ENCODE measurements around the gene FNTB. TPM values are rescaled to one million over a fixed set of nuclear protein-coding genes. Genes with fewer than 3 reads are reported as not detected.
A peak's percentile ranks its signal among the peaks of the same experiment; 100 is the strongest.

FNTB gene
- total RNA-seq, 1 experiment from 2014 or later: 20.7 TPM

DNA sequence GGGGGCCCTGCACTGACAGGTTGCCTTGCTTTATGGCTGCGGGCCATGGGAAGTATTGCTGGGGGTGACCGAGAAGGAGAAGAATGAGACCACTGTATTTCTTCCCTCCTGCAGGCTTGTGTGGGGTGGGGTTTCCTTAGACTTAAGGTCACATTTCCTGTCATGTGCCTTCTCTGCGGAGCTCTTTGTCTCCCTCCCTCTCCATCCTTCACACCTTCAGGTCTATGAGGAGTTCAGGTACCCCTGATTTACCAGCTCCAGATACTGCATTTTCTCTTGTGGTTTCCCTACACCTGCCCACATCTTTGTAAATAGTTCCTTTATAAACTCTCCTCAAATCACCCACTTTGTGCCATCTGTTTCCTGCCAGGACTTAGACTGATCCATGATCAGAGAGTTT, 3.6 kb downstream of the FNTB start:
- peak overlapping the region in 1 of 3 experiments; percentile 5; a peak in 1 of 7 replicates for H3K27ac Mint-ChIP-seq
- peaks cover 10% of the 10 kb centered on the region for H3K27me3 Mint-ChIP-seq (ENCODE audit: low read depth)
- H4K8ac ChIP-seq (replicated peaks; ENCODE audit: insufficient read length, low read depth, low read length): no peak overlapping the region
- H3K18ac ChIP-seq (ENCODE audit: insufficient read length, low read depth, low read length): no peak overlapping the region
- no peak for DNase-seq
- no peak overlapping the region for H2BK20ac ChIP-seq (ENCODE audit: low read depth, low read length, poor library complexity, severe bottlenecking)
- peaks cover 4 to 15% of the 10 kb centered on the region in 2 experiments; a peak in 3 of 4 replicates for H3K4me1 Mint-ChIP-seq
- no peaks in the 10 kb centered on the region for H3K79me1 ChIP-seq (ENCODE audit: insufficient read depth, low read depth, low read length, poor library complexity, severe bottlenecking)
- no peak overlapping the region for H3T11ph ChIP-seq (ENCODE audit: low read length)
- H3K27ac ChIP-seq (ENCODE audit: insufficient read length, low read depth, low read length): no peak overlapping the region
- H3K4me3 Mint-ChIP-seq: no peak overlapping the region
- no peaks in the 10 kb centered on the region for H3K27me3 ChIP-seq (ENCODE audit: insufficient read depth, low read length)
- H2BK15ac ChIP-seq (ENCODE audit: low read depth, low read length): no peak overlapping the region
- H3K23ac ChIP-seq (ENCODE audit: insufficient read length, low read depth, low read length): no peak overlapping the region
- no peak overlapping the region for H2BK5ac ChIP-seq (ENCODE audit: insufficient read length, low read length)
- H3K4me1 ChIP-seq (ENCODE audit: insufficient read depth, low read length): 0 out of 2 replicates have a peak, but pooled peaks cover 2% of the 10 kb centered on the region
- H3K9ac ChIP-seq (ENCODE audit: extremely low read depth, insufficient read length, low read length): no peak overlapping the region
- H3K56ac ChIP-seq (ENCODE audit: insufficient read length, low read depth, low read length): no peak overlapping the region
- H3K14ac ChIP-seq (ENCODE audit: insufficient read depth, low read length): no peak overlapping the region
- H2AFZ ChIP-seq (ENCODE audit: low read length): no peak overlapping the region
- no peaks in the 10 kb centered on the region for H4K20me1 ChIP-seq (ENCODE audit: control insufficient read depth, insufficient read depth, insufficient read length)
- H3K9me3 ChIP-seq (ENCODE audit: control insufficient read depth, low read depth, low read length): no peaks in the 10 kb centered on the region
- no CpG with 5 or more reads among the region's 3 CpGs for WGBS (ENCODE audit: extremely low coverage, insufficient read length, low lambda C conversion rate)
- no peaks in the 10 kb centered on the region for H3K9me3 Mint-ChIP-seq
- no peak overlapping the region for H4K91ac ChIP-seq (ENCODE audit: insufficient read length, low read depth, low read length)
- H2BK120ac ChIP-seq (ENCODE audit: low read depth, low read length, poor library complexity, severe bottlenecking): no peak overlapping the region
- H2AK5ac ChIP-seq (ENCODE audit: insufficient read length, low read length): no peak overlapping the region
- H4K5ac ChIP-seq (ENCODE audit: insufficient read length, low read depth, low read length): no peak overlapping the region
- H3K36me3 Mint-ChIP-seq (ENCODE audit: insufficient read depth in 1 of 3, low read depth in 3 of 3): peaks cover 0 to 3% (median 0%) of the 10 kb centered on the region in 3 experiments; a peak in 3 of 7 replicates
- no peaks in the 10 kb centered on the region for H3K79me2 ChIP-seq (ENCODE audit: insufficient read depth, low read length)
- H2BK12ac ChIP-seq (ENCODE audit: insufficient read length, low read depth, low read length): no peak overlapping the region
- H3K4ac ChIP-seq (ENCODE audit: low read depth, low read length): no peak overlapping the region
- H3K4me2 ChIP-seq (ENCODE audit: insufficient read depth, insufficient read length, low read length): no peak overlapping the region
- TF ChIP-seq, protein P1, sequence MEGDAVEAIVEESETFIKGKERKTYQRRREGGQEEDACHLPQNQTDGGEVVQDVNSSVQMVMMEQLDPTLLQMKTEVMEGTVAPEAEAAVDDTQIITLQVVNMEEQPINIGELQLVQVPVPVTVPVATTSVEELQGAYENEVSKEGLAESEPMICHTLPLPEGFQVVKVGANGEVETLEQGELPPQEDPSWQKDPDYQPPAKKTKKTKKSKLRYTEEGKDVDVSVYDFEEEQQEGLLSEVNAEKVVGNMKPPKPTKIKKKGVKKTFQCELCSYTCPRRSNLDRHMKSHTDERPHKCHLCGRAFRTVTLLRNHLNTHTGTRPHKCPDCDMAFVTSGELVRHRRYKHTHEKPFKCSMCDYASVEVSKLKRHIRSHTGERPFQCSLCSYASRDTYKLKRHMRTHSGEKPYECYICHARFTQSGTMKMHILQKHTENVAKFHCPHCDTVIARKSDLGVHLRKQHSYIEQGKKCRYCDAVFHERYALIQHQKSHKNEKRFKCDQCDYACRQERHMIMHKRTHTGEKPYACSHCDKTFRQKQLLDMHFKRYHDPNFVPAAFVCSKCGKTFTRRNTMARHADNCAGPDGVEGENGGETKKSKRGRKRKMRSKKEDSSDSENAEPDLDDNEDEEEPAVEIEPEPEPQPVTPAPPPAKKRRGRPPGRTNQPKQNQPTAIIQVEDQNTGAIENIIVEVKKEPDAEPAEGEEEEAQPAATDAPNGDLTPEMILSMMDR (conservative IDR thresholded peaks at IDR 0.05): no peak
- H3K23me2 ChIP-seq (ENCODE audit: insufficient read length, low read depth, low read length, poor library complexity, severe bottlenecking): no peaks in the 10 kb centered on the region

Data from H9 (cell line).